HG02885 (cell line): ENCODE data around the gene SLC22A13.
"Not testable (repeated sequence)": the region's sequence is repeated elsewhere in the genome, so short reads cannot be mapped to it uniquely, and the experiment has no call there.

Experiments
- ATAC-seq: cut with Tn5 transposase; IDR thresholded peaks from one replicate; pipeline ENCODE4 v1.9.1; 2021; ENCODE audit warnings: mild to moderate bottlenecking; ENCODE audit not compliant: unreplicated experiment, poor library complexity

SLC22A13 gene

DNA sequence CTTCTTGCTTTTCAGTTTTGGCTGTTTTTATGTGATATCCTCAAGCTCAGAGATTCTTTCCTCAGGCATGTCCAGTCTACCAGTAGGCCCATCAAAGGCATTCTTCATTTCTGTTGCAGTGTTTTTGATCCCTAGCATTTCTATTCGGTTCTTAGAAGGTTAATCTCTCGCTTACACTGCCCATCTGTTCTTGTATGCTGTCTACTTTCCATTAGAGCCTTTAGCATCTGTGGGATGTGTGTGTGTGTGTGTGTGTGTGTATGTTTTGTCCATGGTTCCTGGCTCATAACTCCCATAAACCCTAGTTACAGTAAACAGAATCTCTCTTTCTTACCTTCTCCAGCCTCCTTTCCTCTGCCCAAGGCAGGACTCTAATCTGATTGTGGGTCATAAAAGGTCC lies 5.1 kb upstream of the SLC22A13 start:
- ATAC-seq: no peak

DNA sequence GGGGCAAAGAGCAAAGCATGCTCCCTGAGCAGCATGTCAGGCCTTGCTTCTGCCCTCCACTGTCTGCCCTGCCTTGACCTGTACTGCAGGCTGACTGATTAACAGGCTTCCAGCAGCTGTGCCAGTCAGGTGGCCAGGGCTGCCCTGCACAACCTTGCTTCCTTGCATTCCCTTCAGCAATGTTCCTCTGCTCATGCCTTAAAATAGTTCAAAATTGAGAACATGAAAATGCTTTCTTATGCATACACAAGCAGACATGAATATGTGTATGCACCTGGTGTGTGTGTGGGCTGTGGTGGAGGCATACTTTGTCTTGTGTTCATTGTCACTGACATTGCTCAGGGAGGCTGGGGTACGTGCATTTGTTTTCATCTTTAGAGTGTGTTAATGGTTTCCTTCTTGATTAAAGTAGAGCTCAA lies 1.2 kb upstream of the SLC22A13 start:
- no peak for ATAC-seq

- ATAC-seq: no peak
Observed at GRCh38 chr3:38264779-38265178, 833 bp upstream of the SLC22A13 start.

- ATAC-seq: no peak
Observed at GRCh38 chr3:38266810-38267209, 1.2 kb downstream of the SLC22A13 start.

DNA sequence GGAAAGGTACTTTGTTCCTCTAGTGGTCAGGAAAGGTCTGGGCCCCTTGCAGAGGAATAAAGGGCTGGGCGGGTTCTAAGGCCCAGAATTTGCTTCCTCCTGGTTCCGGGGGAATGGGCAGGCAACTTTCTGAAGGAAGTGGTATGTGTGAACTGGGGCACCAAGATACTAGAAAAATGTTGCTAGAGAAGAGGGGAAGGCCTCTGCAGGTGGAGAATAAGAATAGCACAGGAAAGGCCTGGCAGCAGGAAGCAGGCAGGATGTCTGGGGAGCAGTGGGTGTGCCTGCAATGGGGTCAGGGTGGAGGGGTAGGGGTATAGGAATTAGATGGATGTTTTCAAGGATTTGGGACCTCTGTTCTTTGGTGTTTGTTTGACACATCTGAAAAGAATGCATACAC lies 2.0 kb downstream of the SLC22A13 start:
- ATAC-seq: no peak

GRCh38 chr3:38268087-38268486 lies 2.5 kb downstream of the SLC22A13 start:
- ATAC-seq: peak; percentile 40

- peak; percentile 77 for ATAC-seq
Observed at GRCh38 chr3:38268522-38268921, 2.9 kb downstream of the SLC22A13 start.

- ATAC-seq: no peak
Observed at GRCh38 chr3:38270606-38271005, 5.0 kb downstream of the SLC22A13 start.

GRCh38 chr3:38271553-38271952 lies 5.9 kb downstream of the SLC22A13 start:
- ATAC-seq: no peak

- no peak for ATAC-seq
Observed at GRCh38 chr3:38274864-38275649, 9.4 kb downstream of the SLC22A13 start.

DNA sequence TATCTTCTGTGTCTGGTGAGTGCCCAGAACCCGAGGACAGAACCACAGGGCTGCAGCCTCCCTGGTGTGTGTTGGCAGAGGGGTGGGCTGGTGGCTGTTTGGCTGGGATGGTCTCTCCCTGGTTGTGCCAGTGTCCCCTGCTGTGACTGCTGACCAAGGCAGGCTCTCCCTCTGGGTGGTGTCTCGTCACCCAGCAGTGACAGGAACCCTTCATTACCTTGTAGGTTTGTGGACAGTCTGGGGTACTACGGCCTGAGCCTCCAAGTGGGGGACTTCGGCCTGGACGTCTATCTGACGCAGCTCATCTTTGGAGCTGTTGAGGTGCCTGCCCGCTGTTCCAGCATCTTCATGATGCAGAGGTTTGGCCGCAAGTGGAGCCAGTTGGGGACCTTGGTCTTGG lies 10.0 kb downstream of the SLC22A13 start:
- no peak for ATAC-seq

GRCh38 chr3:38276081-38276916 lies 10.7 kb downstream of the SLC22A13 start:
- no peak for ATAC-seq

- ATAC-seq: no peak
Observed at GRCh38 chr3:38276917-38277630, 11.5 kb downstream of the SLC22A13 start.

DNA sequence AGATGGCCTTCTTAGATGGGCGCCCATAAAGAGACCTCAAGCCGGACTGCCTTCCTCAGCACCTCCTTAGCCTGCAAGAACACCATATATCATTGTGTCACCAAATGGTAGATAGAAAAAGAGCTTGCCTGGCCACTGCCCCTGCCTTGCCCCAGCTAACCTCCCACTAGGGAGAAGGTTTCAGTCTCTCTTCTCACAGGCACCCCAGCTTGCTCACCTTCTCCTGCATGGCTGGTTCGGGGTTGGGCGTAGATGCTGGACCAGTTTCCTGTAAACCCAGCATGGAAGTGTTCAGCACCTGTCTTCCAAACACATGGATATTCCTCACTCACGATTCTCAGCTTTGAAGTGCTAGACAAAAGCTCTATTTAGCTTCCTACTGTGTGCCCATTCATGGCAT lies 13.2 kb downstream of the SLC22A13 start:
- no peak for ATAC-seq

DNA sequence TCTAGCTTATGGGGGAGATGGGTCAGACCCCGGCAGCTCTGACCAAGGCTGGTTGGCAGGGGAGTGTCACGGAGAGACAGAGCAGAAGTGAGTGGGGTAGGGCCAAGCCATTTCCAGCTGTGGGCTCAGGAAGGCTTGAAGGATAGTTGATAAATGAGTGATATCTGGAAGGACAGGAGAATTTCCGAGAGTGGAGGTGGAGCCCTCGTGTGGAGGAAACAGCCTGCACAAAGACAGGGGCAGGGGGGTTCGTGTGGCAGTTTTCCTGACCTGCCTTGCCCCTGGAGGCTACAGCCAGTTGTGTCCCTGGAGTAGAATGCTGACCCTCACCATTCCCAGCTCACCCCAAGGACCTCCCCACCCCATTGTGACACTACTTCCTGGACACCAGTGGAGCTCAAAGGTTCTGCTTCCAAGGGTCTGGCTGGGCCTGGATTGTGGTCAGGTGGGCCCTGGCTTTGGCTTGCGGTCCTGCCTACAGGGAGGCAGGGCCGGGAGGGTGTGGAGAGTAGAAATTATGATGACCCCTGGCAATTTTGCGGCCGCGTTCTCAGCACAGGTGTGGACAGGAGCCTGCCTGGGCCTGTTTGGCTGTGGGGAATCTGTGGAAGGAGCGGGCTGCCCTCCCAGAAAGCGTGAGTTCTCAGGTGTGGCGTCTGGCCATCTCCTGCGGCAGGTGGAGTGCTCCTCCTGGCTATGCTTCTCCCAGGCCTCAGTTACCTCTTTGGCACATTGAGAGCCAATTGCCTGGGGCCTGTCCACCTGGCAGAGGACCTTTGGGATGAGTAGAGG lies 16.5 kb downstream of the SLC22A13 start, which contains the start of gene SLC22A14:
TSS of gene SLC22A14 (plus strand) at position 400 of the 792 bp plus-strand sequence. CDS start 23,733 bp downstream, outside the sequence.
- ATAC-seq: no peak

GRCh38 chr3:38283810-38284755 lies 18.5 kb downstream of the SLC22A13 start:
- ATAC-seq: no peak

DNA sequence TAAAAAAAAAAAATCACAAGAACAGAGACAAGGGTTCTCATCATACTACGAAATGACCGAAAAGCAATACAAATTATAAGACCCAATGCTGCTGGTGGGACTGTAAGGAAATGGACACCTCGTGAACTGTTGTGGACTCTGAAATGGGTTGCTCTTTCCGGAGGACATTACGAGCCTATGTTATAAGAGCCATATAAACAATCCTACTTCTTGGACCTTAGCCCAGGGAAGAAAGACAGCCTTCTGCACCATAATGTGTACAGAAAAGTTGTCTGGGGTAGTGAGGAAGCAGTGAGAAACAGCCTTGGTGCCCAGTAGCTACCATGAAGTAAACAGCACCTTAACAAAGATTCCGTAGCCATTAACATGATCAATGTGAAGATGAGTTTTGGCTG lies 19.1 kb downstream of the SLC22A13 start:
- ATAC-seq: no peak

DNA sequence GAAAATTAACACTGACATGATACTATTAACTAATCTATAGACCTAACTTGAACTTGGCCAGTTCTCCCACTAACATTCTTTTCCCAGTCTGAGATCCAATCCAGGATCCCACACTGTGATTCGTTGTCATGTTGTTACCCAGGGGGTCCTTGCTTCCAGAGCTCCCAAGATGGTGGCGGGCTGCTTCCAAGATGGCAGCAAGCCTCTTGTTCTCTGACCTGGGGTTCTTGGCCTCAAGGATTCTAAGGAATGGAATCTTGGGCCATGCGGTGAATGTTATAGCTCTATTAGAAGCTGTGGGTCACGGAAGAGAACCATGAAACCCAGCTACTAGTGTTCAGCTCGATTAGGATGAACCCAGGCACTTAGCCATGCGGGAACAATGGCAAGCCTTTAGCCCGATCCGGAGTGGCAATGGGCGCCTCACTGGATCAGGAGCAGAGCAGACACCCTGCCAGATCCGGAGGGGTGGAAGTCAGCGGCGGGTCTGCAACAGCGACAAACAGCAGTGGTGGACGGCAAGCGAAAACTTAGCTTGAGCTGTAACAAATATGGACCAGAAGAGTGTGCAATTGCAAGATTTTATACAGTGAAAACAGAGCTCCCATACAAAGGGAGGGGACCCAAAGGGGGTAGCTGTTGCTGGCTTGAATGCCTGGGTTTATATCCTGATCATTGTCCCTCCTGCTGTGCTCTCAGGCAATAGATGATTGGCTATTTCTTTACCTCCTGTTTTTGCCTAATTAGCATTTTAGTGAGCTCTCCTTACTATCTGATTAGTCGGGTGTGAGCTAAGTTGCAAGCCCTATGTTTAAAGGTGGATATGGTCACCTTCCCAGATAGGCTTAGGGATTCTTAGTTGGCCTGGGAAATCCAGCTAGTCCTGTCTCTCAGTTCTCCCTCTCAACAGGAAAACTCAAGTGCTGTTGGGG lies 23.9 kb downstream of the SLC22A13 start:
- not testable (repeated sequence) for ATAC-seq
